Keratinocyte (primary cell): ENCODE measurements around the gene SPATA9.

ENCODE experiments used
- CTCF ChIP-seq, 3 experiments: IDR thresholded peaks in 1 of 3; conservative IDR thresholded peaks in 1 of 3; optimal IDR thresholded peaks in 1 of 3; 2 replicates in 2 of 3; 3 replicates in 1 of 3; pipeline versions ENCODE3 to v1.5.1; 2011; ENCODE audit warnings: low read length in 3 of 3, mild to moderate bottlenecking in 3 of 3, moderate library complexity in 2 of 3, control low read depth in 1 of 3, inconsistent platforms in 1 of 3; ENCODE audit not compliant: insufficient read depth in 2 of 3; ENCODE audit errors: extremely low read depth in 1 of 3
- EZH2 ChIP-seq: IDR thresholded peaks from one replicate; pipeline ENCODE4 v1.6.1; 2012; ENCODE audit warnings: inconsistent platforms, mild to moderate bottlenecking, low read length, moderate library complexity

GRCh38 chr5:95621839-95622629 is 60.8 kb downstream of the SPATA9 start:
- TF ChIP-seq CTCF (optimal IDR thresholded peaks at IDR 0.05 in 1 of 3, IDR thresholded peaks at IDR 0.05 in 1 of 3, conservative IDR thresholded peaks at IDR 0.05 in 1 of 3; ENCODE audit: extremely low read depth in 1 of 3, insufficient read depth in 2 of 3, low read length in 3 of 3) (no peak), EZH2 (no peak)
